ENCODE results near the gene TNNT3. TPM values are rescaled to one million over a fixed set of nuclear protein-coding genes. Genes with fewer than 3 reads are reported as not detected.
"Not testable (repeated sequence)": the region's sequence is repeated elsewhere in the genome, so short reads cannot be mapped to it uniquely, and the experiment has no call there.

TNNT3 gene
- total RNA-seq, 1 donor from 2014 or later = not detected

DNA sequence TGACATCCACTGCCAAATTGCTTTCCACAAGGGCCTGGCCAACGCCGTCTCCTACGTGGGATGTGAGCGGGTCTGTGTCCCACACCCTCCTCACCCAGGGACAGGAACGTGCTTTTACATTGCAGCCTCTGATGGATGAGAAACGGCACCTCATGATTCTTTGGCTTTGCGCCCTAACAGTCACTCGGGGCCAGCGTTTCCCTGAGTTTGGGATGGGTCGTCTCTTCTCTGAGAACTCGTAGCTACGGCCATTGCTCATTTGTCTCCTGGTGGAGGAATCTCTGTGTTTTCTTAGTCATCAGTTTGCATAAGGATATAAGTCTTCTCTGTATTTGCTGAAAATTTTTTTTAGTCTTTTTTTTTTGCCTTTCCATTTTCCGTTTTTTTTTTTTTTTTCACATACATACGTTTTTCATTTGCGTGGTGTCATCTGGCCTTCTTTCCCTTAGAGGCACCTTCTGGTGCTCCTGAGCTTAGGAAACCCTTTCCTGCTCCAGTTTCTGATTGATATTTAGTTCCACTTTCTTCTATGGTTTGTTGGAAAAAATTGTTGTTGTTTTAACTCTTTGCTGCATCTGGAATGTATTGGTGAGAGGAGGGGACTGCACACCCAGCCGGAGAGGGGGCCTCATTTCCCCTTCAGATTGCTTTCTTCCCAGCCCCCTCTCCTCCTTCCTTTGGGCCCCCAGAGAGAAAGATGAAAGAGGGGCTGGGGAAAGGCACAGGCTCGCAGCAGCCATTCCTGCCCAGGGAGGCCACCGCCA, 12.0 kb downstream of the TNNT3 start:
- DNase-seq (ENCODE audit: extremely low read depth, low read depth, low spot score) = no peak

DNA sequence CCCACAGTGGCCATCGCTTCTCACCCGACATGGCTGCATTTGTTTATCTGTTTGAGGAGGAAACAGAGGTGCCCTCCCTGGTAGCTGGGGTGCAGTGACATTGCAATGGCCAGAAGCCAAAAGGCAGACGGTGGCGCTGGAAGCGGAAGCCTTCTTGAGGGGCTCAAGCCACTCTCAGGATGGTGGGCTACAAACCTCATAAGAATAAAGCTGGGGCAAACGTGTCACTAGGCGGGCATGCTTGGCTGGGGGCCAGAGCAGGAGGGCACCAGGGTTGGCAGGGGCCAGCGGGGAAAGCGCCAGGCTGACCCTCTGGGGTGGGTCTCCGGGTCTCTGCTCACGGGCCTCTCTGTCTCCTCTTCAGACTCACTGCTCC, 12.6 kb downstream of the TNNT3 start:
- DNase-seq (ENCODE audit: extremely low read depth, low read depth, low spot score) = no peak

DNA sequence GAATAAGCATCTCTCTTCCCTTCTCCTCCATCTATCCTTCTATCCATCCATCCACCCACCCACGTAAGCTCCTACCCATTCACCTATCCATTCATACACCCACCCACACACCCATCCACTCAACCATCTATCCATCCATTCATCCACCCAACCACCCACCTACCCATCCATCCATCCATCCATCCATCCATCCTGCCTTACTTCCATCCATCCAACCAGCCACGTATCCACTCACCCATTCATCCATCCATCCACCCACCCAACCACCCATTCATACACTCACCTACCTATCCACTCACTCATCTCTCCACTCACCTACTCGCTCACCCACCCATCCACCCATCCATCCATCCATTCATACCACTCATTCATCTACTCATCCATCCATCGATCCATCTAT, 13.2 kb downstream of the TNNT3 start:
- DNase-seq (ENCODE audit: extremely low read depth, low read depth, low spot score) = no peak

DNA sequence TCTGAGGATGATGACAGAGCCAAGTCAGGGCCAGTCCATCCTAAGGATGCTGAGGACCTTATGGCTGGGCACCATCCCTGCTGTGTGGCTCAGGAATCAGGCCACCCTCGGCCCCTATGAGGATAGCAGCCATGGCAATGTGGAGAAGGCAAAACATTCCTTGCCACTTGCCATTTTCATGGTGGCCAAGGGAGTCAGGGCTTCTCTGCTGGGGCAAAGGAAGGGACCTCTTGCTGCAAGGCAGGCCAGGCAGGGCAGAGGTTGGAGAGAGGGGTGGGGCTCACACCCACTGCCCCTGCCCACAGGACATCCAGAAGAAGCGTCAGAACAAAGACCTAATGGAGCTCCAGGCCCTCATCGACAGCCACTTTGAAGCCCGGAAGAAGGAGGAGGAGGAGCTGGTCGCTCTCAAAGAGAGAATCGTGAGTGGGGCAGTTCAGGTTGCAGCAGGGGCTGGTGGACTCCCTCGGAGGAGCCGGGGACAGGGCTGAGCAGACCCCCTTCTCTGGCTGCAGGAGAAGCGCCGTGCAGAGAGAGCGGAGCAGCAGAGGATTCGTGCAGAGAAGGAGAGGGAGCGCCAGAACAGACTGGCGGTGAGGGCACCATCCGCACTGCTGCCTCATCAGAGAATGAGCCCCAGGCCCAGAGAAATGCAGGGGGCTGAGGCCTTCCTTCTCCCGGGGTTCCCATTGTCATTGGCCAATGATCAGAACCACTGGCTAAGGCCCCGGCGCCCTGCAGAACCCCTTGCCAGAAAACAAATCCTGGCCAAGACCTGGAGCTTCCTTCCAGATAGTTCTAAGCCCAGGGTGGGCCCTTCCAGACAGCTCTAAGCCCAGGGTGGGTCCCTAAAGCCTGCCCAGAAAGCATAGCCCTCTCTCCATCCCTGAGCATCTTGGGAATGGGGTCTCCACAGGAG, 14.2 kb downstream of the TNNT3 start:
- DNase-seq (ENCODE audit: extremely low read depth, low read depth, low spot score) = no peak

DNA sequence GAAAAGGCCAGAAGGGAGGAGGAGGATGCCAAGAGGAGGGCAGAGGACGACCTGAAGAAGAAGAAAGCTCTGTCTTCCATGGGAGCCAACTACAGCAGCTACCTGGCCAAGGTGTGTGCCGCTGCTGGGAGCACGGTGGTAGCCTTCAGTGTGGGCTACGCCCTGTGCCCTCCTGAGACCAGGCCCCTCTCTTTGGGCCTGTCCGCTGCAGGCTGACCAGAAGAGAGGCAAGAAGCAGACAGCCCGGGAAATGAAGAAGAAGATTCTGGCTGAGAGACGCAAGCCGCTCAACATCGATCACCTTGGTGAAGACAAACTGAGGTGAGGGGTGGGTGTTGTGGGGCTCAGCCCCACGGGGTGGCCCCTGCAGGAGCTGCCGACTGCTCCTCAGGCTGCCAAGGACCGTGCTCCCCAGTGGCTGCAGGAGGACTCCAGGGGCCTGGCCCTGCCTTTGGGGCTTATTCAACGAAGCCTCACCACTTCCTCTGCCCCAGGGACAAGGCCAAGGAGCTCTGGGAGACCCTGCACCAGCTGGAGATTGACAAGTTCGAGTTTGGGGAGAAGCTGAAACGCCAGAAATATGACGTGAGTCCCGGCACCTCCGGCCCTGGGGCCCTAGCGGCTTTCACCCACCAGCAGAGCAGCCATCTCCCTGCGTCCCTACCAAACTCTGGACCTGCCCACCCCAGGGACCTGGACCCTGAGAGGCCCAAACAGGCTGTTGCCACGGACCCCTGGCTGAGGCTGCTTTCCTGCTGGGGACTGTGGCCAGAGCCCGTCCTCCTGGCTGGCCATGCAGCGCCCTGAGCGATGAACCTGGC, 15.0 kb downstream of the TNNT3 start:
- DNase-seq (ENCODE audit: extremely low read depth, low read depth, low spot score) = no peak

DNA sequence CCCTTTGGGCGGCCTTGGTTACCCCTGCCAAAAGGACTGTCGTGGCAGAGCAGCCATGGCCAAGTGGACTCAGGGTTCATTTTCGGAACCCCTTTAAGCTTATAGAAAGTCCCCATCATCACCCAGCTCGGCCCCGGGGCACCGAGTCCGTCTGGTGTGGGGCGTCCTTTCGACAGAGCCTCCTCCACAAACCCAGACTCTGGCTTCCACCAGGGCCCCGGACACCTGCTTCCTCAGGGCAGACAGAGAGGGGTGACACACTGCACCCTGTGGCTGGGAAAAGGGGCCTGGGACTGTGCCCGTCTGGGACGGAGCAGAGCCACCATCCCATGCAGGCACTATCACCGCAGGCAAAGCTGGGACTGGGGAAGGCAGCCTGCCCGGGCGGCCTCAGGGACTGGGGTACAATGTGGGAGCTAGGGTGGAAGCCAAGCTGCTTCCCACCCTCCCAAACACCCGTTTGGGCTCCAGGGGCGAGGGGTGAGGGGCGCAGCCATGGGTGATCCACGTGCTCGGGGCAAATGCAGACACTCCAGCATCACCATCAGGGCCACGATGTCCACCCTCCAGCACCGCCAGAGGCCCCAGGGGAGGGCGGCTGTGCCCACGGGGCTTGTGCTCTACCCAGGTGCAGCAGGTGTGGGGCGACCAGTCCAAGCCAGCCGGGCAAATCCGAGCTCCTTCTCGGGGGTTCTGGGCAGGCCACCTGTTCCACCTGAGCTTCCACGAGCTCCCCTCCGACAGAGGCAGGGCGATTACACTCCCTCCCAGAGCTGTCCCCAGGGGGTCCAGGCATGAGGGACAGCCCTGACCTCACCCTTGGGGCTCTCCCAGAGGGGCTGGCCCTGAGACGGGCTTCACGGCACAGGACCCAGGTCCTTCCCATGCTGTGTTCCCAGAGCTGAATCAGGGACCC, 15.9 kb downstream of the TNNT3 start:
- no peak for DNase-seq (ENCODE audit: extremely low read depth, low read depth, low spot score)

DNA sequence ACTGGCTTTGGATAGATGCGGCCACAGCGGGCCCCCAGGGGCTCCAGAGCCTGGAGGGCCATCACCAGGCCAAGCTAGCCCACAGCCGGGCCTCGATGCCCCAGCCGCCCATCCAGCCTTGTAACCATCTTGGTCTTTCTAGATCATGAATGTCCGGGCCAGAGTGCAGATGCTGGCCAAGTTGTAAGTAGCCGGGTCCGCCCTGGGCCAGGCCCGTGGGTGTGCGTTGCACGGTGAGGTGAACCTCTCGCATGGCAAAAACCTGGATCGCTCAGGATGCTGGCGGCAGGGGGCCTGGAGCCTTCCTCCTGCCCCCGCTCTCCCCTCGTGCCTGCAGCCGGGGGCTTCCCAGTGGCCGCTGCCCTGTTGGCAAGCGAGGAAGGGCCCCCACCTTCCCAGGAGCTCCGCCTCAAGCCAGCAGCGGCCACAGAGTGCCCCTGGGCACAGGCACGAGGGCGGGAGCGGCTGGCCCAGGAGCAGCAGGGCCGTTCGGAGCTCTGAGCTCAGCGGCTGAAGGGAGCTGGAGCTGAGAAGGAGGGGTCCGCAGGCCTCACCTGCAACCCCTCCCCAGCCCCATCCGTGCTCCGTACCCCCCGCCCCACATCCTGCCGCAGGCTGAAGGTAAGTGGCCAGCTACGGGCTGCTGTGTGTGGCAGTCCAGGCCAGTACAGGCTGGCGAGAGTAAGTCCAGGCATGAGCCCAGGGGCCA, 16.7 kb downstream of the TNNT3 start:
- DNase-seq (ENCODE audit: extremely low read depth, low read depth, low spot score) = no peak

DNA sequence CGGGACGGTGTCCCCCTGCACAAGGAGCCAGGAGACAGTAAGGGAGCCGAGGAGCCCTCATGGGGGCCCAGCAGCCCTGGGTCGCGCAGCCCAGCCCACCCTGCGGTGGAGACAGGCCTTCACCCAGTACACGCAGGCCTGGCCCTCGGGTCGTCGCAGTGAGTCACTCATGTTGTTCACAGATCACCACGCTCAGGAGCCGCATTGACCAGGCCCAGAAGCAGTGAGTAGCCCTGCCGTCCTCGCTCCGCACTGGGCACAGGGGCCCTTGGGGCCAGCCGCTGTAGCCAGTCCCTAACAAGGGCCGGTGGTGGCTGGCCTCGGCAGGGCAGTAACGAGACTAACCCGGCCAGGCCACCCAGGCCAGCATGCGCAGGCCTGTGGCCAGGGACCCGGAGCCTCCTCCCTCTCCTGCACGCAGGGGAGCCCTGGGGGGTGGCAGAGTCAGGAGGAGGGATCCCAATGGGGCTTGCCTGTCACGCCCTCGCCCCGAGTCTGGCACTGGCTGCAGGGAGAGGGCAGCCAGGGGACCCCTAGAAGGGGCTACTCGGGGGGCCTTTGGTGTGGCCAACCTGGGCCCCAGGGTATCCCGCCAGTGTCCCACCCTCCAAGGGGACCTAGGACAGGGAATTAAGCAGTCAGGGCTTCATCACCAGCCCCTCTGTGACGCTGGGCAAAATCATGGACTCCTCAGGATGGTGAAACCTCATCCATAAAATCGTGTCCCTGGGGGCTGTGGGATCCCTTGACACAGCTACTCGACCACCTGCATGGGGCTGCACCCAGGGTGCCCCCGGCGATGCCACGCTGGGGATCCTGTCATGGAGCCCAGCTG, 17.5 kb downstream of the TNNT3 start:
- no peak for DNase-seq (ENCODE audit: extremely low read depth, low read depth, low spot score)

DNA sequence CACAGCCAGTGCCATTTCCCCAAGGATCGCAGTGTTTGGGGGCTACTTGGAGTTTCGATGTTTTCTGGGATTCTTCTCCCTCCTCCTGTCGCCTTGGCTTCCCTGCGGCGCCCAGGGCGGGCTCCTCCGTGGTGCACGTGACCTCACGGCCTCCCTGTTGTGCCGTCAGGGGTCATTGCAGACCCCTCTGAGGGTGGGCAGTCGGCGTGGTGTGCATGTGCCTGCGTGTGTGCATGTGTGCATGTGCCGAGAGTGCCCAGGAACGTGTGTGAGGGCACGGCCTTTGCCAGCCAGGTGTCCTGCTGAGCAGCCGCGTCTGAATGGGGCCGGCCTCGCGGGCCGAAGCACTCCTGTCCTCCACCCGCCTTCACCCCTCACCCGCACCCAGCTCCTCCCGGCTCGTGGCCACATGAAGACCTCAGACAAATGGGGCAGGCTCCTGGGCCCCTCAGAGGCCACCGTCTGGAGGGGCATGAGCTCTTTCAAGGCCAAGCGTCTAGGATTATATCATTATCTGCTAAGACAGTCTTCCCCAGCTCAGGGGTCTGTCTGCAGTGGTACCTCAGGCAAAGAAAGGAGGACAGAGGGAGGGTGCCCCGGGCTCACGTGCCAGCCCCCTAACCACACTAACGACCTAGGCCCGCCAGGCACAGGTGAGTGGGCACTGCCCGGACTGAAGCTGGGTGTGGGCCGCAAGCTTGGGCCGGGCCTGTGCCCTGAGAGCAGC, 18.3 kb downstream of the TNNT3 start:
- DNase-seq (ENCODE audit: extremely low read depth, low read depth, low spot score) = no peak

DNA sequence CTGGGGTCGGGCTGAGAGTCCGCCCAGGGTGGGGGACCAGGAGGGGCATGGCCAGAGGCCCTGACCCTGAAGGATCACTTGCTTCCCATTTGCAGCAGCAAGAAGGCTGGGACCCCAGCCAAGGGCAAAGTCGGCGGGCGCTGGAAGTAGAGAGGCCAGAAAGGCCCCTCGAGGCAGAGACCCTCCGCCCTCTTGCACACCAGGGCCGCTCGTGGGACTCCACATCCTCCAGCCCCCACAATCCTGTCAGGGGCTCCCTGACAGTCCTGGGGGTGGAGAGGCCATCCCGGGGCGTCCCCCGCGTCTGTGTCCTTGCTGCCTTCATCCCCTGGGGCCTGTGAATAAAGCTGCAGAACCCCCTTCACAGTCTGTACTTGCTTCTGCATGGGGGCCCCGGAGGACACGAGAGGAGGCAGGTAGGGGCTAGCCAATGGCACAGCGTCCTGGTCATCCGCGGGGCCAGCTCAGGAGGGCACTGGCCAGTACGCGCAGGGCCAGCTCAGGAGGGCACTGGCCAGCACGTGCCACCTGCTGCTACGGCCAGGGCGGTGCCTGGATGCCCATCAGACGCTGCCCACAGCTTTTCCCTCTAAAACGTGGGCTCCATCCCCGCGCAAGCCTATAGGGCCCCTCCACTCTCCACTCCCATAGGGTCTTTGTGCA, 19.0 kb downstream of the TNNT3 start:
- DNase-seq (ENCODE audit: extremely low read depth, low read depth, low spot score) = no peak

DNA sequence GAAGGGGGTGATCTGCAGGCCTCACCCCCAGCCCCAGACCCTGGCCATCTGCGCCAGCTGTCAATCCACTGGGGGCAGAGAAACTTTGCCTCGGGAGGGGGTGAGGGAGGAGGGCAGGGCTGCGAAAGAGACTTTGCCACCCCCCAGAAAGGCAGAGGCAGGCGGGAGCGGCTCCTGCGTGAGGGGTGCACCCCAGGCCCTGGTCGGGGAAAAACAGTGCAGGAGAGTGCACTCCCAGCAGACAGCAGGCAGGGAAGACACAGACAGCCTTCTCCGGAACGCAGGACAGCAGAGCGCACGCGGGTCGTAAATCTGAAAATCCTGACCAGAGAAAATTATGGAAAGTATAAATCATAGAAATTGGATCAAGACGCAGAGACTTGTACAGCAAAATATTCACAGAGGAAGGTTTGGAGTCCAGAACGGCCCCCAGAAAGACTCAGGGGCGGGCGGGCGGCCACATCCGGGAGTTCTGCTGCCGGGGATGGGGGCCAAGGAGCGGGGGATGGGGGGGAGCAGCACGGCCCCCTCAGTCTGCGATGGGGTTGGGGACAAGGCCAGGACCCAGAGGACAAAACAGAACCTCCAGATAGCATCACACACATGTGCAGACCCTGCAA, 19.6 kb downstream of the TNNT3 start:
- no peak for DNase-seq (ENCODE audit: extremely low read depth, low read depth, low spot score)

DNA sequence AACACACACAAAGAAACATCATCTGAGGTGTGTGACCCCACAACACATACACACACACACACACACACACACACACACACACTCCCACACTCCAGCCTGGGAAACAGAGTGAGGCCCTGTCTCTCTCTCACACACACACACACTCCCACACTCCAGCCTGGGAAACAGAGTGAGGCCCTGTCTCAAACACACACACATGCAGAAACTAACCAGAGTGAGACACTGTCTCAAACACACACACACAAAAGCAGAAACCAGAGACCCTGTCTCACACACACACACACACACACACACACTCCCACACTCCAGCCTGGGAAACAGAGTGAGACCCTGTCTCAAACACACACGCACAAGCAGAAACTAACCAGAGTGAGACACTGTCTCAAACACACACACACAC, 20.3 kb downstream of the TNNT3 start:
- not testable (repeated sequence) for DNase-seq (ENCODE audit: extremely low read depth, low read depth, low spot score)

DNA sequence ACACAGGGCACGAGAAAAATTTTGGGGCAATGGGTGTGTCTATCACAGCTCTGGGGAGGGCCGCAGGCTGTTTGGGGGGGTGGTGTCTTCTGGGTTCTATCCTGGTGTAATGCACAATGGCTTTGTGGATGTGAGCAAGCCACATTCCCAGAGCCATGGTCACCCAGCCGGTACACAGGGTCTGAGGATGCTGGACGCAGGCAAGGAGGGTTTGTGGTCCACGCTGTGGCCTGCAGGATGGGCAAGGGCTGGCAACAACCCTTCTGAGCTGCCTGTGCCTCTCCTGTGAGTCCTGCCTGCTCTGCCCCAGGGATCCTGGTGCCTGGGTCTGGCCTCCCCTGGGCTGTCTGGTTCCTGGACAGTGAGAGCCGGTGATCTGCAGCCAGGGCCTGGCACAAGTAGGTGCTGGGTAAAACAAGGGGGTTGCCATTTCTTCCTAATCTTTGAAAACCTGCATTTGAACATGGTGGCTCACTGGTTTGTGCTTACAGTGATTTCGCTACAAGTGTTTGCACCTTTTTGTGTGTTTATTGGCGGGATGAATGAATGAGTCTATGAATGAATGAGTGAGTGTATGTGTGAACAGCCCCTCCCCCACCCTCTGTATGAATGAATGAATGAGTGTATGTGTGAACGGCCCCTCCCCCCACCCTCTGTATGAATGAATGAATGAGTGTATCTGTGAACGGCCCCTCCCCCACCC, 23.2 kb downstream of the TNNT3 start:
- DNase-seq (ENCODE audit: extremely low read depth, low read depth, low spot score) = no peak

DNA sequence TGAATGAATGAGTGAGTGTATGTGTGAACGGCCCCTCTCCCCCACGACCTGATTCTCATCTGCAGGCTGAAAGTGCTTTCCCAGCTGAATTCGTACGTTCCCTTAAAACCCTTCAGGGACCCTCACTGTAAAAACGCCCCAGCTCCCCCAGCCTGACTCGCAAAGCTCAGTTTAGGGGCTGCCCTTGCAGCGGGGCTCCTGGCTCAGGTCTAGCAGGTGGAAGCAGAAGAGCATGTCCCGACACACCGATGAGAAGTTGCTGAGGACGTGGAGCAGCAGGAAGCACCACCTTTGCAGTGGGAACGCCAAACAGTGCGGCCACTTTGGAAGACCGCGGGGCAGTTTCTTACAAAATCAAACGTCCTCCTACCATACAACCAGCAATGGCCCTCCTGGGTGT, 24.1 kb downstream of the TNNT3 start:
- no peak for DNase-seq (ENCODE audit: extremely low read depth, low read depth, low spot score)

DNA sequence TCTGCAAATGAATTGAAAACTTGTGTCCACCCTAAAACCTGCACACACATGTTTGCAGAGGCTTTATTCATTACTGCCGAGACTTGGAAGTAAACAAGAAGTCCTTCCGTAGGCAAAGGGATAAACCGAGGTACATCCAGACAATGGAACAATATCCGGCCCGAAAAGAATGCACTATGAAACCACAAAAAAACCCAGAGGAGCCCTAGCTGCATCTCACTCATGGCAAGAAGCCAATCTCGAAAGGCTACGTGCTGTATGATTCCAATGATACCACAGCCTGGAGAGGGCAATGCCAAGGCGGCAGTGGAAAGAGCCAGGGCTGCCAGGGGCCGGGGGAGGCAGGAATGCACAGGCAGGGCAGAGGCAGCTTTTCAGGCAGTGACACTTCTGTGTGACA, 24.5 kb downstream of the TNNT3 start:
- peak; percentile 25 for DNase-seq (ENCODE audit: extremely low read depth, low read depth, low spot score)

DNA sequence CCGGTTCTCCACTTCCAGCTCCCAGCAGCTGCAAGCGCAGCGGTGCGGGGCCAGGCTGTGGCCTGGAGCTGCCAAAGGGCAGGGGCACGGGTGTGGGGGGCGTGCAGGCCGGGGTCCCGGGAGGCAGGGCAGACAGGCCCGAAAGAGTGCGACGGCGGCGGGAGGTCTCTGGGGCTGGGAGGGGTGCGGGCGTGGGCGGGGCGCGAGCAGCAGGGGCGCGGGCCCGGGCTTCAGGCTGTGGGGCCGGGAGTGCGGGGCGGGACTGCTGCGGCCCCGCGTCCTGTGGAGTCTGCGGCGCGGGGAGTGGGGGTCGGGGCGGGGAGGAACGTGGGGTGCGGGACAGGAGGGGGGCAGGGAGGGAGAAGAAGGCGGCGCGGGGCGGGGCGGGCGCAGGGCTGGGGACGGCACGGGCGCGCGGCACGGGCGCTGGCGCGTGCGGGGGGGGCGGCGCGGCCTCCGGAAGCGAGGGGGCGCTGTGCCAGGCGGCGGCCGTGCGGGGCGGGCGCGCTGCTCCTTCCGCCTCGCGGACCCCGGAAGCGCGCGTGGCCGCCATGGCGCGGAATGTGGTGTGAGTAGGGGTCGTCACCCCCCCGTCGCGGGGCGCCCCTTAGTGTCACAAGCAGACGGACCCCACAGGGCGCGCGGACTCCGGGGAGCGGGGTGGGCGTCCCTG, 27.4 kb downstream of the TNNT3 start, which contains the start of gene MRPL23:
Gene MRPL23, plus strand, starts transcription at position 521 of the 673 bp plus-strand sequence. Its CDS starts 31 bp downstream, at position 552.
- no peak for DNase-seq (ENCODE audit: extremely low read depth, low read depth, low spot score)

Data from glomerular endothelial cell (primary cell).